Kidney (tissue), 14 donors: ENCODE data around the gene ISX. TPM values are rescaled to one million over a fixed set of nuclear protein-coding genes. Genes with fewer than 3 reads are reported as not detected.
A peak's percentile ranks its signal among the peaks of the same experiment; 100 is the strongest.

Experiments used
- DNase-seq, 5 donors: peaks; one replicate each; pipeline ENCODE4 v3.0.0-alpha.2; 2013 to 2020
- FAIRE-seq: peaks from 2 replicates; lab custom pipeline; 2012; peaks lifted over from hg19 to GRCh38; lab: Jason Lieb, UNC
- H3K27ac ChIP-seq, 2 donors: one replicate each; pipeline ENCODE4 v1.7.0; 2013; ENCODE audit warnings: low read depth in 2 of 2, low read length in 2 of 2, inconsistent platforms in 1 of 2
- H3K27me3 ChIP-seq: one replicate; pipeline ENCODE4 v1.7.1; 2013; ENCODE audit warnings: low read length, inconsistent platforms; ENCODE audit not compliant: control insufficient read depth, insufficient read depth
- H3K36me3 ChIP-seq, 3 donors: one replicate each; pipeline versions ENCODE4 v1.7.0 to v1.7.1; 2013; ENCODE audit warnings: low read length in 3 of 3, control low read depth in 1 of 3, inconsistent platforms in 1 of 3; ENCODE audit not compliant: insufficient read depth in 3 of 3, control insufficient read depth in 2 of 3
- H3K4me1 ChIP-seq, 3 donors: one replicate each; pipeline versions ENCODE4 v1.7.0 to v1.7.1; 2013; ENCODE audit warnings: low read length in 3 of 3, inconsistent platforms in 1 of 3, low read depth in 1 of 3; ENCODE audit not compliant: control insufficient read depth in 2 of 3, insufficient read depth in 2 of 3
- H3K4me3 ChIP-seq, 3 donors: one replicate each; pipeline versions ENCODE4 v1.7.0 to v1.8.1; 2013; ENCODE audit warnings: low read length in 3 of 3, control low read depth in 1 of 3, inconsistent platforms in 1 of 3
- H3K9ac ChIP-seq, 3 donors: one replicate each; pipeline versions ENCODE4 v1.7.0 to v1.7.1; 2013; ENCODE audit warnings: low read length in 3 of 3, control low read depth in 1 of 3, inconsistent platforms in 1 of 3
- H3K9me3 ChIP-seq, 3 donors: one replicate each; pipeline versions ENCODE4 v1.7.0 to v1.7.1; 2013; ENCODE audit warnings: low read length in 3 of 3, control low read depth in 1 of 3, inconsistent platforms in 1 of 3; ENCODE audit not compliant: control insufficient read depth in 2 of 3, insufficient read depth in 1 of 3
- intact Hi-C: fragments of 100-400 bp; cut with DNase I; formaldehyde crosslinking; loops from one replicate; pipeline ENCODE4 v1.11.1; 2022
- polyA plus RNA-seq: library from polyadenylated mRNA; stranded (reverse); fragments of 350-450 nt; fragmentation: Illumina TruSeq; extraction: RNeasy Lipid Tissue Mini Kit (QIAGEN cat#74804); gene quantifications from one replicate; pipeline ENCODE4 v1.2.3, GENCODE V29; 2014; ENCODE audit warnings: low read depth, low replicate concordance; ENCODE audit not compliant: insufficient read depth
- total RNA-seq: library from RNA; stranded (reverse); fragmentation: NEBNext Ultra II Directional; extraction: Animal tissue kit (Norgen Biotek cat#: 25700); gene quantifications from one replicate; pipeline ENCODE4 v1.2.1, GENCODE V29; 2021
- TF ChIP-seq, protein P1 (sequence below): IDR thresholded peaks from 3 replicates; pipeline ENCODE4 v1.5.1; 2012; ENCODE audit warnings: mild to moderate bottlenecking, moderate library complexity, borderline replicate concordance; ENCODE audit not compliant: insufficient read depth; ENCODE audit errors: extremely low read depth
- donor health status: control.
- donor health status: control.
- donor health status: control.
- donor health status: control.
- donor health status: control.
- donor health status: DM: yes; HTN: yes; CAD: no.
- donor health status: Normal renal cell carcinoma (clear cell type).

The ISX gene
- total and polyA plus RNA-seq, 2 donors from 2014 or later = not detected

- Histone ChIP-seq H3K27me3 (no peaks in the 10 kb centered on the region), H3K4me1 (no peaks in the 10 kb centered on the region), H3K36me3 (no peaks in the 10 kb centered on the region), H3K4me3 (no peak overlapping the region), H3K27ac (no peak overlapping the region), H3K9me3 (no peaks in the 10 kb centered on the region), H3K9ac (no peak overlapping the region)
- FAIRE-seq (no peak), DNase-seq (no peak)
- TF ChIP-seq, protein P1, sequence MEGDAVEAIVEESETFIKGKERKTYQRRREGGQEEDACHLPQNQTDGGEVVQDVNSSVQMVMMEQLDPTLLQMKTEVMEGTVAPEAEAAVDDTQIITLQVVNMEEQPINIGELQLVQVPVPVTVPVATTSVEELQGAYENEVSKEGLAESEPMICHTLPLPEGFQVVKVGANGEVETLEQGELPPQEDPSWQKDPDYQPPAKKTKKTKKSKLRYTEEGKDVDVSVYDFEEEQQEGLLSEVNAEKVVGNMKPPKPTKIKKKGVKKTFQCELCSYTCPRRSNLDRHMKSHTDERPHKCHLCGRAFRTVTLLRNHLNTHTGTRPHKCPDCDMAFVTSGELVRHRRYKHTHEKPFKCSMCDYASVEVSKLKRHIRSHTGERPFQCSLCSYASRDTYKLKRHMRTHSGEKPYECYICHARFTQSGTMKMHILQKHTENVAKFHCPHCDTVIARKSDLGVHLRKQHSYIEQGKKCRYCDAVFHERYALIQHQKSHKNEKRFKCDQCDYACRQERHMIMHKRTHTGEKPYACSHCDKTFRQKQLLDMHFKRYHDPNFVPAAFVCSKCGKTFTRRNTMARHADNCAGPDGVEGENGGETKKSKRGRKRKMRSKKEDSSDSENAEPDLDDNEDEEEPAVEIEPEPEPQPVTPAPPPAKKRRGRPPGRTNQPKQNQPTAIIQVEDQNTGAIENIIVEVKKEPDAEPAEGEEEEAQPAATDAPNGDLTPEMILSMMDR = no peak
- intact Hi-C loops = no loop called here
These were observed 33.4 kb upstream of the ISX start for GRCh38 chr22:35032571-35032970.

DNA sequence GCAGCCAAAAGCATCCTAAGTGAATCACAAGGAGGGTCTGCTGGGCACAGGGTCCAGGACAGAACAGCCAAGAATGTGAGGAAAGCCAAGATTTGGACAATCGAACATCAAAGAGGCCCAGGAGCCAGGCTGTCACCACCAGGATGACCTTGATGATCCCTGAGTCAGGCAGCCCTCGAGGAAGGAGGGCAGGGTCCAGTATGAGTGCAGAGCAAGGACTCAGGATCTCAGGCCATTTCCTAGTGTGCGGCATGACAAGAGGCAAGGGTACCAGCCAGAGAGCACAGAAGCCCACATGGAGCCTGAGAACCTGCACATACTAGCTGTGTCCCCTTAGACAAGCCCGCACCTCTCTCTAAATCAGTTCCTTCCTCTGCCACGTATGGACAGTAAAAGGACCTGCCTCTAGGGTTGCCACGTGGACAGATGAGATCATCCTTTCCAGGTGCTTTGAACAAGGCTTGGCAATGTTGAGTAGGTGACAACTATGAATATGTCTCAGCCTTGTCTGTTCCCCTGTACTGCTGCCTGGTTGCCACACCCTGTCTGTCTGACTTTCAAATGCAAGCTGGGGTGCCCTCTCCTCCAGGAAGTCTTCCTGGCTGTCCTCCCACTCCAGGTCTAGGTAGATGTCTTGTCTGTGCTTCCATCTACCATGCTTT lies 32.2 kb upstream of the ISX start:
- Histone ChIP-seq H3K36me3 (no peaks in the 10 kb centered on the region), H3K27me3 (no peaks in the 10 kb centered on the region), H3K27ac (no peak overlapping the region), H3K9ac (no peak overlapping the region), H3K9me3 (no peaks in the 10 kb centered on the region), H3K4me3 (no peak overlapping the region), H3K4me1 (no peaks in the 10 kb centered on the region)
- TF ChIP-seq, protein P1 = no peak
- peak in 1 of 5 donors; percentile 3 for DNase-seq
- intact Hi-C loops = no loop called here
- FAIRE-seq = no peak

GRCh38 chr22:35034963-35035362 lies 31.0 kb upstream of the ISX start:
- no peaks in the 10 kb centered on the region for H3K9me3 ChIP-seq
- no peaks in the 10 kb centered on the region for H3K4me1 ChIP-seq
- intact Hi-C loops = no loop called here
- H3K27ac ChIP-seq = no peak overlapping the region
- DNase-seq (no peak), FAIRE-seq (no peak)
- no peak overlapping the region for H3K4me3 ChIP-seq
- no peaks in the 10 kb centered on the region for H3K36me3 ChIP-seq
- TF ChIP-seq, protein P1 = no peak
- no peaks in the 10 kb centered on the region for H3K27me3 ChIP-seq
- no peak overlapping the region for H3K9ac ChIP-seq

- H3K4me3 ChIP-seq = no peak overlapping the region
- no peaks in the 10 kb centered on the region for H3K4me1 ChIP-seq
- H3K27ac ChIP-seq = no peak overlapping the region
- H3K36me3 ChIP-seq = no peaks in the 10 kb centered on the region
- TF ChIP-seq, protein P1 = no peak
- H3K27me3 ChIP-seq = no peaks in the 10 kb centered on the region
- peak in 1 of 5 donors; percentile 18 for DNase-seq
- no peaks in the 10 kb centered on the region for H3K9me3 ChIP-seq
- H3K9ac ChIP-seq = no peak overlapping the region
- no peak for FAIRE-seq
- intact Hi-C loops = no loop called here
These were observed 28.9 kb upstream of the ISX start for GRCh38 chr22:35037089-35037488.
